Stimulated activated CD4-positive, alpha-beta T cell treated with anti-CD3 and anti-CD28 coated beads, Interleukin-12 subunit alpha, Interleukin-12 subunit beta, amount 100 ng/mL, for 24 hours (primary cell): ENCODE results near the gene WDR70.
"Not testable (repeated sequence)": the region's sequence is repeated elsewhere in the genome, so short reads cannot be mapped to it uniquely, and the experiment has no call there.

Source experiments
- DNase-seq, 2 experiments: peaks; one replicate each; pipeline ENCODE4 v3.0.0-alpha.2; 2020; ENCODE audit warnings: low read depth in 2 of 2

Gene WDR70

DNA sequence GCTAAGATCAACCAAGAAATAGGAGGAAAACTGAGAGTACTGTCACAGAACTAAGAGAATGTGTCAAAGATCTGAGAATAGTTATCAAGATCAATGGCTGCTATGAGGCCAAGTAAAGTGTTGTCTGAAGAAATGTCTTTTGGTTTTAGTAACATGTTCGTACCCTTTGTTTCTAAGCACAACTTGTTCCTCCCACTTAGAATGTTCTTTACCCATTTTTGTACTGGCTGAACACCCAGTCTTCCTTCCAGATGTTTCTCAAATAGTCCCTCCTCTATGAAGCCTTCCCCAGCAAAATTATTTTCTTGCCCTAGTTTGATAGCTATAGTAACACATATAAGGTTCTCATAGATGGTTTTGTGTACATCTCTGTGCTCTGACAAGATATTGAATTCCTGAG, 191.5 kb downstream of the WDR70 start:
- no peak for DNase-seq

DNA sequence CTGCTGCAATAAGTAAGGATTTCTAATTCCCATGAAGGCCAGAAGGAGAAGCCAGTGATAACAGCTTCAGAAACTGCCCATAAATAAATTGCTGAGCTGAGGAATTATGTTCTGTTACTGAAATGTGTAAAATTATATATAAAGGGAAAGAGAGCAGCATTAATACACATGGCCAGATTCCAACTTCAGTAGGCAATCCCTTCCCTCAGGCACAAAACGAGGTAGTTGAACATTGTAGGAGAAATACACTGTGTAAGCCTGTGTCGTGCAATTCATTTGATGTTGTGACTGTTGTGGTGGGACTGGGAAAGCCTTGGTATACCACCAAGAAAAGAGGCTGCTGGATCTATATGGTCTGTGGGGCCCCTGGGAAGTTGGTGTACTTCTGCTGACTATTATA, 192.9 kb downstream of the WDR70 start:
- no peak for DNase-seq

DNA sequence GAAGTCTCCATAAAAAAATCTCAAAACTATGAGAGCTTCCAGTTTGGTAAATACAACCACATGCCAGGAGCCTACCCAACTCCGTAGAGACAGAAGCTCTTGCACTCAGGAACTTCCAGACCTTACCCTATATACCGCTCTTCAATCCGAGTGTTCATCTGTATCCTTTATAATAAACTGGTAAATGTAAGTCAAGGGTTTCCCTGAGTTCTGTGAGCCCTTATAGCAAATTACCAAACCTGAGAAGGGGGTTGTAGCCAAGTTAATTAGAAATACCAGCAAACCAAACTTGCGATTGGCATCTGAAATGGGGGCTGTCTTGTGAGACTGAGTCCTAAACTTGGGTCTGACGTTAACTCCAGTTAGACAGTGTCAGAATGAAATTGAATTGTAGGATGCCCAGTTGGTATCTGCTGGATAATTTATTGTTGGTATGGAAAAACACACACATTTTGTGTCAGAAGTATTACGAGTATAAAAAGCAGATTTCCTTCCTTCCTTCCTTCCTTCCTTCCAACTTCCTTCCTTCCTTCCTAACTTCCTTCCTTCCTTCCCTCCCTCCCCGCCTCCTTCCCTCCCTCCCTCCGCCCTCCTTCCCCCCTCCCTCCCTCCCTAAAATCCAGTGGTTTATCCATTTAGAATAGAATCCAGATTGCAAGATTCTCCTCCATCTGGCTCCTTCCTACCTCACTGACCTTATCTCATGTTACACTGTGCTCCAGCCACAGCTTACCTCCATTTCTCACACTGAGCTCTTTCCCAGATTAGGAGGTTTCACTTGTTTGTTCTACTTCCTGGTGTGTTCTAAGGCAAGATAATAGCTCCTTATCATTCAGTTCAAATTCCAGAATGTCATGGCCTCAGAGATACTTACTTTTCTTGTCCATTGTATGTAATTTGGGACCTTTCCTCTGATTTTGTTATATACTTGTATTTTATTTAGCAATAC, 196.7 kb downstream of the WDR70 start:
- DNase-seq: no peak

DNA sequence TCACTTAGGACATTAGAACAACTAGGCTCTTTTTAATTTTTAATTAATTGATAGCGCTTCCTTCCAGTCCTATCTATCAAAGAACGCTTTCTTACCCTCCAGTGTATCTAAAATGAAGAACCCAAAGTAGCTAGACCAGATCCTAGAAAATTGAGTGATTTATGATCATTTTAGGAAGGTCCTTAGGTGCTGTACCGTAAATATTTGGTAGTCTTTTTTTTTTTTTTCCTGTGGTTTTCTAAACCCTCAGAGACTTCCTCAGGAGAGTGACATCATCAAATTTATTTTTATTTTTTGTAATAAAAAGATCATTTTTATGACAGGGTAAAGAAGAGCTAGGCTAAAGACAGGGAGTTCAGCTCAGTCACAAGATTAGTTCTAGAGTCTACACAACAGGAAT, 197.4 kb downstream of the WDR70 start:
- DNase-seq: no peak

DNA sequence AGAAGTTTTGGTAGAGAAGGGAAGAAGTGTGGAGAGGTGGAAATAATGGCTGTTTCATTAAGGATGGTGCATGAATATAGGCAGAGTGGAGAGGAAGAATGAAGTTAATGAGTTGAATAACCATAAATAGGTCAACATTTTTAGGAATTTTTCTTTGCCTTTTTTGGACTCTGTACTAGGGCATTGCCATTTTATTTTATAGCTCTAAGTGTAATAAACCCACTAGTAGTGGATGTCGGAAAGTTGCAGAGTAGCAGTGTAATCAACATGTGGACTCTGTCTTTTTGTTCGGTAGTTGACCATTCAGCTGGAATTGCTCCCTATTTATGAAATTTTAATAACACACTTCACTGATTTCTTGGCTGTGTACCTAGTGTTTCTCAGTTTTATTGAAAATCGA, 199.1 kb downstream of the WDR70 start:
- DNase-seq: no peak

DNA sequence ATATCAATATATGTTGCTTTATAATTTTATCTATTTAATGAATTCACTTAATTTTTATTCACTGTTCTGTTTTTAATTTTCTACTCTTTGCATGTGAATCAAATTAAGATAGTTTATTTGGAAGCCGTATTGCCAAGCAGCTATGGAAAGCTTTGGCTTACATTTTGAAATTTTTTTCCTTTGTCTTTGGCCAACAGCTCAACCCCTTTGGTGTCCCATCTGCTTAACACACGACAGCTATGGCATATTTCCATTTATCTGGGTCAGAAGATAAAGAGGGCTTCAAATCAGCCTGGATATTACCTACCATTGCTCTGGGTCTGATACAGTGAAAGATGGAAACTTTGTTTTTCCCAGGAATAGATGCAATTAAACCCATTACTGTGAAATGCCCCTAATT, 201.0 kb downstream of the WDR70 start:
- DNase-seq: no peak

DNA sequence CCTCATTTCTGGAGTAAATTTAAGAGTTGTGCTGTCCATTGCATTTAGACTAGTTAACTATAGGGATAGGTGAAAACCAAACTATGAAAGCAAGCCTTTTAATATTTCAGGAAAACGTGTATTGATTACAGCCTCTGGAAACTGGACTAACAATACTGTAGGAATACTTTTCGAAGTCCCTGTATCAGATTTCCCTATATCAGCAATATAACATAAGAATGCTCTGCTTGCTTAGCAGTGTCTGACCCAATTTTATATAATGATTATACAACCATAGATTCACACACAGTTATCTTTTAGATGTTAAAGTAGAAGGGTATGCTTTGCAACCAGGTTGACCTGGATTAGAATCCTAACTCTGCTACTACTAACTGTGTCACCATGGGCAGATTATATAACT, 203.1 kb downstream of the WDR70 start:
- DNase-seq: no peak

DNA sequence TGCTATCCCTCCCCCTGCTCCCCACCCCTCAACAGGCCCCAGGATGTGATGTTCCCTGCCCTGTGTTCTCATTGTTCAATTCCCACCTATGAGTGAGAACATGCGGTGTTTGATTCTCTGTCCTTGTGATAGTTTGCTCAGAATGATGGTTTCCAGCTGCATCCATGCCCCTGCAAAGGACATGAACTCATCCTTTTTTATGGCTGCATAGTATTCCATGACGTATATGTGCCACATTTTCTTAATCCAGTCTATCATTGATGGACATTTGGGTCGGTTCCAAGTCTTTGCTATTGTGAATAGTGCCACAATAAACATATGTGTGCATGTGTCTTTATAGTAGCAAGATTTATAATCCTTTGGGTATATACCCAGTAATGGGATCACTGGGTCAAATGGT, 214.2 kb downstream of the WDR70 start:
- not testable (repeated sequence) for DNase-seq

DNA sequence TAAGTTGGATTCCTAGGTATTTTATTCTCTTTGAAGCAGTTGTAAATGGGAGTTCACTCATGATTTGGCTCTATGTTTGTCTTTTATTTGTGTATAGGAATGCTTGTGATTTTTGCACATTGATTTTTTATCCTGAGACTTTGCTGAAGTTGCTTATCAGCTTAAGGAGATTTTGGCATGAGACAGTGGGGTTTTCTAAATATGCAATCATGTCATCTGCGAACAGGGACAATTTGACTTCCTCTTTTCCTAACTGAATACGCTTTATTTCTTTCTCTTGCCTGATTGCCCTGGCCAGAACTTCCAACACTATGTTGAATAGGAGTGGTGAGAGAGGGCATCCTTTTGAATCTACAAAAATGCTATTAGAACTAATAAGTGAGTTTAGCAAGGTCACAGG, 215.7 kb downstream of the WDR70 start:
- not testable (repeated sequence) for DNase-seq

DNA sequence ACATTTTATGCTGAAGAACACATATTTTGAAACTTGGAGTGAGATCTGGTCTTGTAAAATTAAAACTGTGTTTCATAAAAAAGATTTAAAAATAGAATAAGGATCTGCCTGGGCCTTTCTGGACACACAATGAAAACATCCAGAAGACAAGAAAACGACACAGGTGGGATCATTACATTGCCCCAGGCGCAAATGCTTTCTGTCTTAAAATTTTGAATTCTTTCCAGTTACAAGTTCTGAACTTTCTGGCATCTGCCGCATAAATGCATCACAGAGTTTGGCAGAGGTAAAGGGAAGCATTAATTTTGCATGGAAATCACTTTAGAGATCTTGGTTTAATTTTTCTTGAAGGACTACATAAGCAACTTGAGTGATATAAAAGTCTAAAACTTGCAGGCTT, 219.6 kb downstream of the WDR70 start:
- DNase-seq: no peak

DNA sequence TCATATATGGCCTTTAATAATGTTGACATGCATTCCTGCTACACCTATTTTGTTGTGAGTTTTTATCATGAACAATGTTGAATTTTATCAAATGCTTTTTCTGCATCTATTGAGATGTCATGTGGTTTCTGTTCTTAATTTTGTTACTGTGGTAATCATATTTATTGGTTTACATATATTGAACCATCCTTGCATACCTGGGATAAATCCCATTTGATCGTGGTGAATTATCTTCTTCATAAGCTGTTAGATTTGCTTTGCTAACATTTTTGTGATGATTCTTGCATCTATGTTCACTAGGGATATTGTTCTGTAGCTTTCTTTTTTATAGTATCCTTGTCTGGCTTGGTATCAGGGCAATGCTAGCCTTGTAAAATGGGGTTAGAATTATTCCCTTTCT, 222.0 kb downstream of the WDR70 start:
- no peak for DNase-seq

DNA sequence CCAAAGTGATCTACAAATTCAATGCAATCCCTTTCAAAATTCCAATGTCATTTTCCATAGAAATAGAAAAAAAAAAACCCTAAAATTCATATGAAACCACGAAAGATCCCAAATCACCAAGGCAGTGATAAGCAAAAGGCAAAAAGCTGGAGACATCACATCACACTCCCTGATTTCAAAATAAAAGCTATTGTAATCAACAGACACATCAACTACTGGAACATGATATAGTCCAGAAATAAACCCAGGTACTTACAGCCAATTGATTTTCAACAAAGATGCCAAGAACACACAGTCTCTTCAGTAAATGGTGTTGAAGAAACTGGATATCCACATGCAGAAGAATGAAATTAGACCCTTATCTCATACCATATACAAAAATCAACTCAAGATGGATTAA, 224.0 kb downstream of the WDR70 start:
- DNase-seq: no peak

DNA sequence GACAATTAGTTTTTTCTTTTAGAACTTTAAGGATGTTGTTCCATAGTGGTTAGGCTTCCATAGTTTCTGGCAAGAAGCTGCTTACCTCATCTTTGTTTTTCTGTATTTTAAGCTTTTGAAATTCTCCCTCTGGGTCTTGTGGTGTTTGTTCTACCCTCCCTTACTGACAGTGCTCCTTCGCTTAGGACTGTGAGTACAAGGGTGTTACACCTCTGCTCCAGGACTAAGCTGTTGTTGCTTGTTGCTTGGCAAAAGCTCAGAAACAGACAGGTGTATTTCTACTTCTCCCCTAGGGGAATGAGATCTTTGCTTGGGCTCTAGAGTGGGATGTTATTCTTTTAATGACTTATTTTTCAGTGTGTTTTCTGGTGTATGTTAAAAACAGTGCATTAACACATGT, 225.2 kb downstream of the WDR70 start:
- DNase-seq: no peak

DNA sequence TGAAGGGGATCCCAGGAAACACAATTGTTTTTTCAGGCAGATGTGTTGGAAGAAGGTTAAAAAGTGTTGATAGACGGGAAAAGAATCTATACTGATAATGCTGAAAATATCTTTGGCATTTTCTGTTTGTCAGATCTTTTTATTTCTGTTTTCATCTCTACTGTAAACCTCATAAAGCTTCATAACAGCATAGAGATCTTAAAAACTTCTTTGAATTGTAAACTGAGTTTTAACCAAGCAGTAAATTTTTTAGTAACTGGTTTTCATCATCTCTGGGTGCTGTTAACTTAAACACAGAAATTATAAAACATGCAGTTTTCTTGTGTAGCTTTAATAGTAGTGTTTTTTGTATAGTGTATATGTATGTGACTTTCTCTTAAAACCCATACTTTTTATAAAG, 227.0 kb downstream of the WDR70 start:
- DNase-seq: no peak

DNA sequence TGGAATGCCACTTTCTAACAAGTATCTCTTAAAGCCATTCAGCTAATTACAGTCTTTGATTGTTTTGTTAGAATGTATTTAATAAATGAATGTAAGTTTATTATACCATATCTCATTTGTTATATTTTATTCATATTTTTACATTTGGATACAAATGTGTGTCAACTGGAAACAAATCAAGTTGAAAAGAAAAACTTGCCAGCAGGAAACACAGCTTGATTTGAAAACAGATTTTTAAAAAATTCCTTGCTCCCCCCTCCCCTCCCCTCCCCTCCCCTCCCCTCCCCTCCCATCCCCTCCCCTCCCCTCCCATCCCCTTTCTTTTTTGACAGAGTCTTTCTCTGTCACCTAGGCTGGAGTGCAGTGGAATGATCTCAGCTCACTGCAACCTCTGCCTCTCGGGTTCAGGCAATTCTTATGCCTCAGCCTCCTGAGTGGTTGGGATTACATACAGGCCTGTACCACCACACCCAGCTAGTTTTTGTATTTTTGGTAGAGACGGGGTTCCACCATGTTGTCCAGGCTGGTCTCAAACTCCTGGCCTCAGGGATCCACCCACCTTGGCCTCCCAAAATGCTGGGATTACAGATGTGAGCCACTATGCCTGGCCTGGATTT, 227.6 kb downstream of the WDR70 start:
- no peak for DNase-seq

DNA sequence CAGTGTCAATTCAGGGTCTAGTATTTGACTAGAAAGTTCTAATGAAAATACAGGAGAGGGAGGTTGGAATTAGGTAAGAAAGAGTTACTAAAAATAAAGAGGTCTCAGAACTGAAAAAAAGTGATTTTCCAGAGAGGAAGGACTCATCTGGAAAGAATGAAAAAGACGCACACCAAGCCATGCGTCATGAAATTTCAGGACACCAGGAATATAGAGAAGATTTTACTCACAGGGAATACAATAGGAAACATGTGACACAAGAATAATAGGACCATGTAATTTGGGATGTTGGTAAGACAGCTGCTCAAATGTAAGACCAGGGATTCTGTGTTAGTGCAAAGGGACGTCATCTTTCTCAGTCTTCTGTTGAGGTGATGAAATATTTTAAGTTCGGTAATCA, 236.1 kb downstream of the WDR70 start:
- DNase-seq: no peak

DNA sequence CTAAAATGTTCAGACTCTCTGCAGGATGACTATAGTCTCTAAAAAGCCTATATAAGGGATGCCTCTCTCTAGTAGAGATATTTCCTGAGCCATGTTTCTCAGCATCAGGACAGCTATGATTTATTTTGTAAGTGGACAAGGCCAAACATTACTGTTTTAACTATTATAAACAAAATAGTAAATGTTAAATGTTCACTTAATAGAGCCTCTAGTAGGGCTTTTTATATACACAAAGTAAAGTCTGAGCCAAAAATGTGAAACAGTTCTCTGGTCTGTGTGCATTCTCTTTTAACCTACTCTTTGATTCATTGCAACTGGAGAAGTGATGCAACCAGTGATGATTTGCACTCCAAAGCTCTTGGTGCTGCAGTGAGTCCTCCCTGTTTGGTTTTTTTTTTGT, 240.2 kb downstream of the WDR70 start:
- no peak for DNase-seq

DNA sequence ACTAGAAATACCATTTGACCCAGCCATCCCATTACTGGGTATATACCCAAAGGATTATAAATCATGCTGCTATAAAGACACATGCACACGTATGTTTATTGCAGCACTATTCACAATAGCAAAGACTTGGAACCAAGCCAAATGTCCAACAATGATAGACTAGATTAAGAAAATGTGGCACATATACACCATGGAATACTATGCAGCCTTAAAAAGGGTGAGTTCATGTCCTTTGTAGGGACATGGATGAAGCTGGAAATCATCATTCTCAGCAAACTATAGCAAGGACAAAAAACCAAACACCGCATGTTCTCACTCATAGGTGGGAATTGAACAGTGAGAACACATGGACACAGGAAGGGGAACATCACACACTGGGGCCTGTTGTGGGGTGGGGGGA, 243.2 kb downstream of the WDR70 start:
- DNase-seq: not testable (repeated sequence)

DNA sequence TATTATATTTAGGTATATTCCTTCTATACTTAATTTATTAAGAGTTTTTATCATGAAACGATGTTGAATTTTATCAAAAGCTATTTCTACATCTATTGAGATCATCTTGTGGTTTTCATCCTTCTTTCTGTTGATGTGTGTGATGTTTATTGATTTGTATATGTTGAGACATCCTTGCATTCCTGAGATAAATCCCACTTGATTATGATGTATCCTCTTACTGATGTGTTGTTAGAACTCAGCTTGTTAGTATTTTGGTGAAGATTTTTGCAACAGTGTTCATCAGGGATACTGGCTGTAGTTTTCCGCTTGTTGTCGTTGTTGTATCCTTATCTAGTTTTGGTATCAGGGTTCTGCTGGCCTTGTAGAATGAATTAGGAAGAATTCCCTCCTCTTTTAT, 247.1 kb downstream of the WDR70 start:
- no peak for DNase-seq

DNA sequence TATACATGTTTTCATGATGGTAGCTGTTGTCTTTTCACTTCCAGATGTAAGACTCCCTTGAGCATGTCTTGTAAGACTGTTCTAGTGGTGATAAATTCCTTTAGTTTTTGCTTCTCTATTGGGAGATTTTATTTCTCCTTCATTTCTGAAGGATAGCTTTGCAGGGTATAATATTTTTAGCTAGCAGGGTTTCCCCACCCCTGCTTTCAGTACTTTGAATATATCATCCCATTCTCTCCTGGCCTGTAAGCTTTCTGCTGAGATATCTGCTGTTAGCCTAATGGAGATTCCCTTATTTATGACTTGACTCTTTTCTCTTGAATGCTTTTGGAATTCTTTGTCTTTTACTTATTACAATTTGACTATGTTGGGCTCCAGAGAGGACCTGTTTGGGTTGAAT, 249.8 kb downstream of the WDR70 start:
- no peak for DNase-seq

DNA sequence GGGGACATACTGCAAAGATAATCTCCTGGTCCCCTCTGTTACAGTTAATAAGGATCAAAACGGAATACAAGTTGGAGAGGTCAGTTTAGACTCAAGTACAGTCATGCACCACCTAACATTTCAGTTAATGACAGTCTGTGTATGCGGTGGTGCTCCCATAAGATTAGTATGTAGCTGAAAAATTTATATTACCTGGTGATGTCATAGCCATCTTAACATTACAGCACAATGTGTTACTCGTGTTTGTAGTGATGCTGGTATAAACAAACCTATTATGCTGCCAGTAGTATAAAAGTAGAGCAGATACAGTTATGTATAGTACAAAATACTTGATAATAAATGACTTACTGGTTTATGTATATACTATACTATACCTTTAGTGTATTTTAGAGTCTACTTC, 252.8 kb downstream of the WDR70 start:
- DNase-seq: no peak

DNA sequence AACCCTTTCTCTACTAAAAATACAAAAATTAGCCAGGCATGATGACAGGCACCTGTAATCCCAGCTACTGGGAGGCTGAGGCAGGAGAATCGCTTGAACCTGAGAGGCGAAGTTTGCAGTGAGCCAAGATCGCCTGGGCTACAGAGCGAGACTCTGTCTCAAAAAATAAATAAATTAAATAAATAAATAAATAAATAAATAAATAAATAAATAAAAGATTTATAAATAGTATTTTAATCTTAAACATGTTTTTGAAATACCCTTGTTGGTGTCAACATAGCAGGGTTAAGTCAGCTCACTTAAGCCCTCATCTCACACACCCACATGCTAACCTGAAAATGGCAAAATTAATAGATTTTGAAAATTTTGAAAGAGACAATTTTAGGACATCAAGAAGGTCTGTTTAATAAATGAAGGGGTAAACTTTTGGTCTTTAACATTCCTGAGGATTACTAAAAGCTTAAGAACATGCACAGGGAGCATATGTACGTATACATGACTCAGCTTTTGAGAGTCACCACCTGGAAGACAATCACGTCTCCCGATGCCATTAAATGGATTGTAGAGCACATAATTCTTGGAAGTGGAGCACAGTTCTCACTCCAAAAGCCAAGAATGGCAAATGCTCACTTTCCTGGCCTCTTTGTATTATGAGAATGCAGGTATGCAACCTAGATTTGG, 258.2 kb downstream of the WDR70 start:
- DNase-seq: no peak

DNA sequence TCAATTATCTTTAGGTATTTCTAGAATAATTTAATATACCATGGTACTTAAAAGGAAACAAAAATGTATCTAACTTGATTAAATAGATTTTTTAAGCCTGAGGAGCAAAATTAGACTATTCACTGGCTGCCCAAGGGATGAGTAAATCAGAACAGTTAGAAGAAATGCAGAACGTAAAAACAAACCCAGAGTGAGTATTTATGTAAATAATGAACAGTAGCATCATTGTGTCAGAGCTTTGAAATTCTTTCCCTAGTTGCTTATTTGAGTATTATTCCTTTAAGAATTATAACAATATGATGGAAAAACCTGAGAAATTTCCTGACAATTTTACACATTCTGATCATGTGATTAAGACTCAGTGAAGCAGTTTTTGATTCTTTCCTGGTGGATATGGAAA, 259.8 kb downstream of the WDR70 start:
- DNase-seq: no peak
